PC-9 (cell line): ENCODE data around the gene KCNJ5. TPM values are rescaled to one million over a fixed set of nuclear protein-coding genes. Genes with fewer than 3 reads are reported as not detected.

ENCODE experiments used
- BruUV-seq: library from RNA; stranded (reverse); fragments of 400-500 nt; replicated peaks from 2 replicates; lab custom pipeline; 2021; lab: Mats Ljungman, UMichigan
- CTCF ChIA-PET: fragments of 300-600 bp; sonication (Branson Sonifier 250); formaldehyde crosslinking; loops from one replicate; lab custom pipeline; 2022; ENCODE audit warnings: antibody characterized with exemption; lab: Charles Lee
- POLR2A ChIA-PET: fragments of 300-600 bp; sonication (Branson Sonifier 250); formaldehyde crosslinking; loops from one replicate; lab custom pipeline; 2022; ENCODE audit warnings: antibody characterized with exemption; ENCODE audit not compliant: unreplicated experiment; lab: Charles Lee
- DNase-seq, 2 experiments: peaks; one replicate each; pipeline versions ENCODE4 v3.0.0 to v3.0.0-alpha.2; 2015 to 2022; ENCODE audit warnings: mixed read lengths in 1 of 2
- H2AFZ ChIP-seq: fragments of 200-600 bp; sonication (generic); 2 replicates; pipeline ENCODE4 v1.8.1; 2017; ENCODE audit warnings: antibody characterized with exemption
- H3F3A ChIP-seq: fragments of 200-600 bp; sonication (generic); 2 replicates; pipeline ENCODE4 v1.8.1; 2017; ENCODE audit warnings: antibody characterized with exemption, mild to moderate bottlenecking, low read depth; ENCODE audit not compliant: insufficient read depth
- H3K27ac ChIP-seq: fragments of 200-600 bp; sonication (generic); 2 replicates; pipeline ENCODE4 v1.6.1; 2016; ENCODE audit warnings: mixed run types
- H3K27me3 ChIP-seq: fragments of 200-600 bp; sonication (generic); 2 replicates; pipeline ENCODE4 v1.6.1; 2016; ENCODE audit warnings: low read depth, mixed run types; ENCODE audit not compliant: insufficient read depth
- H3K36me3 ChIP-seq: fragments of 200-600 bp; sonication (generic); 2 replicates; pipeline ENCODE4 v1.6.1; 2016; ENCODE audit warnings: low read depth, mixed run types
- H3K4me1 ChIP-seq: fragments of 200-600 bp; sonication (generic); replicated peaks from 2 replicates; pipeline ENCODE4 v1.6.1; 2016; ENCODE audit warnings: mixed run types; ENCODE audit not compliant: insufficient read depth
- H3K4me2 ChIP-seq: fragments of 200-600 bp; sonication (generic); 2 replicates; pipeline ENCODE4 v1.6.1; 2017; ENCODE audit warnings: mixed run types
- H3K4me3 ChIP-seq: fragments of 200-600 bp; sonication (generic); 2 replicates; pipeline ENCODE4 v1.6.1; 2016; ENCODE audit warnings: mixed run types
- H3K79me2 ChIP-seq: fragments of 200-600 bp; sonication (generic); 2 replicates; pipeline ENCODE4 v1.6.1; 2017; ENCODE audit warnings: low read depth, mixed run types
- H3K9me2 ChIP-seq: fragments of 200-600 bp; sonication (generic); 2 replicates; pipeline ENCODE4 v1.8.1; 2017; ENCODE audit warnings: mild to moderate bottlenecking; ENCODE audit not compliant: insufficient read depth
- H3K9me3 ChIP-seq: fragments of 200-600 bp; sonication (generic); 2 replicates; pipeline ENCODE4 v1.8.1; 2016; ENCODE audit warnings: low read depth; ENCODE audit not compliant: insufficient read depth
- H4K20me1 ChIP-seq: fragments of 200-600 bp; sonication (generic); 2 replicates; pipeline ENCODE4 v1.8.1; 2017; ENCODE audit not compliant: insufficient read depth
- EZH2 ChIP-seq: fragments of 200-600 bp; sonication (generic); IDR thresholded peaks from 2 replicates; pipeline ENCODE4 v1.8.0; 2017; ENCODE audit warnings: antibody characterized with exemption, low read depth
- intact Hi-C: fragments of 100-400 bp; cut with micrococcal nuclease; formaldehyde crosslinking; loops from one replicate; pipeline ENCODE4 v1.10.0; 2022; ENCODE audit not compliant: unreplicated experiment
- total RNA-seq: library from RNA; stranded (reverse); gene quantifications from 2 replicates; pipeline ENCODE4 v1.2.3, GENCODE V29; 2021
- TF ChIP-seq, protein P1 (sequence below): fragments of 200-600 bp; sonication (generic); conservative IDR thresholded peaks from 2 replicates; pipeline ENCODE4 v1.6.1; 2017; ENCODE audit warnings: mixed run types, antibody characterized with exemption, mild to moderate bottlenecking, moderate library complexity

KCNJ5 gene
- total RNA-seq, 1 experiment from 2014 or later, result 0.11 TPM

DNA sequence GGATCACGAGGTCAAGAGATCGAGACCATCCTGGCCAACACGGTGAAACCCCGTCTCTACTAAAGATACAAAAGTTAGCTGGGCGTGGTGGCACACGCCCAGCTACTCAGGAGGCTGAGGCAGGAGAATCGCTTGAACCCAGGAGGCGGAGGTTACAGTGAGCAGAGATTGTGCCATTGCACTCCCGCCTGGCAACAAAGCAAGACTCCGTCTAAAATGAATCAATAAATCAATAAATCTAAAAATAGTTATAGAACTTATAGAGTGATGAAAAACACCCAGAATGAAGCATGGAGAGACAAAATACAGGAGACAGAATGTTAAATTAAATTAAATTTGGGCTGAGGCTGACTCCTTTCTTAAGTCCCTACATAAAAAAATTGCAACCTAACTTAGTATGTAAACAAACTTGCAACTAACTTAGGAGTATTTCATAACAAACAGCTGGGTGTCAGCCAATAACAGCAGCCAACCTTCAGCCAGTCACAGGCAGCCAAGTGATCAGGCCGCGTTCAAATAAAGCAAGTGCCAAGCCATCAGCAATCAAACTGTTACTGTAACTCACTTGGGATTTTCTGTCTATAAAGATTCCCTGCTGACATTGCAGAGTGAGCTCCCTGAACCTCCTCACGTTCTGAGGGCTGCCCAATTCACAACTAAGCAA, 58.8 kb downstream of the KCNJ5 start:
- POLR2A ChIA-PET, result no interaction called here
- no peaks in the 10 kb centered on the region for H3K27me3 ChIP-seq
- no peaks in the 10 kb centered on the region for H3K9me2 ChIP-seq
- no peaks in the 10 kb centered on the region for H3K9me3 ChIP-seq
- BruUV-seq, result no TSS peak
- intact Hi-C loops, result no loop called here
- H4K20me1 ChIP-seq, result no peaks in the 10 kb centered on the region
- H3K27ac ChIP-seq, result no peak overlapping the region
- no peaks in the 10 kb centered on the region for H3K79me2 ChIP-seq
- no peak overlapping the region for H2AFZ ChIP-seq
- DNase-seq, result no peak
- CTCF ChIA-PET, result no interaction called here
- TF ChIP-seq, protein P1, sequence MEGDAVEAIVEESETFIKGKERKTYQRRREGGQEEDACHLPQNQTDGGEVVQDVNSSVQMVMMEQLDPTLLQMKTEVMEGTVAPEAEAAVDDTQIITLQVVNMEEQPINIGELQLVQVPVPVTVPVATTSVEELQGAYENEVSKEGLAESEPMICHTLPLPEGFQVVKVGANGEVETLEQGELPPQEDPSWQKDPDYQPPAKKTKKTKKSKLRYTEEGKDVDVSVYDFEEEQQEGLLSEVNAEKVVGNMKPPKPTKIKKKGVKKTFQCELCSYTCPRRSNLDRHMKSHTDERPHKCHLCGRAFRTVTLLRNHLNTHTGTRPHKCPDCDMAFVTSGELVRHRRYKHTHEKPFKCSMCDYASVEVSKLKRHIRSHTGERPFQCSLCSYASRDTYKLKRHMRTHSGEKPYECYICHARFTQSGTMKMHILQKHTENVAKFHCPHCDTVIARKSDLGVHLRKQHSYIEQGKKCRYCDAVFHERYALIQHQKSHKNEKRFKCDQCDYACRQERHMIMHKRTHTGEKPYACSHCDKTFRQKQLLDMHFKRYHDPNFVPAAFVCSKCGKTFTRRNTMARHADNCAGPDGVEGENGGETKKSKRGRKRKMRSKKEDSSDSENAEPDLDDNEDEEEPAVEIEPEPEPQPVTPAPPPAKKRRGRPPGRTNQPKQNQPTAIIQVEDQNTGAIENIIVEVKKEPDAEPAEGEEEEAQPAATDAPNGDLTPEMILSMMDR, result no peak
- H3K36me3 ChIP-seq, result no peaks in the 10 kb centered on the region
- H3K4me1 ChIP-seq, result no peaks in the 10 kb centered on the region
- no peaks in the 10 kb centered on the region for H3F3A ChIP-seq
- no peak overlapping the region for H3K4me2 ChIP-seq
- no peak overlapping the region for H3K4me3 ChIP-seq

DNA sequence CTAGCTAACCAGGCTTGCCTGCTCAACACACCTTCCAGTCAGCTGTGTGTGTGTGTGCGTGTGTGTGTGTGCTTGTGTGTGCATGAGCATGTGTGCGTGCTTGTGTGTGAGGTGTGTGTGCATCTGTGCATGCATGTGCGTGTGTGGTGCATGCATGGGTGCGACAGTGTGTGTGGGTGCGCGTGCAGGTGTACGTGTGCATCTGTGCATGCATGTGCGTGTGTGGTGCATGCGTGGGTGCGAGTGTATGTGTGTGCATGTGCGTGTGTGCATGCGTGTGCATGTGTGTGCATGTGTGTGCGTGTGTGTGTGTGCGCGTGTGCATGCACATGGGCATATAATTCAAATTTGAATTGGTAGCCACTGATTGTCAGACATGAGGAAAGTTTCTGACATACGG, 62.0 kb downstream of the KCNJ5 start:
- H3K27me3 ChIP-seq, result no peaks in the 10 kb centered on the region
- H3K27ac ChIP-seq, result no peak overlapping the region
- no peaks in the 10 kb centered on the region for H3K79me2 ChIP-seq
- TF ChIP-seq EZH2, result no peak
- TF ChIP-seq, protein P1, result no peak
- no peaks in the 10 kb centered on the region for H4K20me1 ChIP-seq
- CTCF ChIA-PET, result no interaction called here
- no peak overlapping the region for H3K4me3 ChIP-seq
- no peak for DNase-seq
- H3K9me2 ChIP-seq, result no peaks in the 10 kb centered on the region
- no peak overlapping the region for H3K4me2 ChIP-seq
- no peaks in the 10 kb centered on the region for H3F3A ChIP-seq
- intact Hi-C loops, result no loop called here
- BruUV-seq, result no TSS peak
- no peaks in the 10 kb centered on the region for H3K9me3 ChIP-seq
- no peaks in the 10 kb centered on the region for H3K4me1 ChIP-seq
- no peak overlapping the region for H2AFZ ChIP-seq
- no peaks in the 10 kb centered on the region for H3K36me3 ChIP-seq
- POLR2A ChIA-PET, result no interaction called here

DNA sequence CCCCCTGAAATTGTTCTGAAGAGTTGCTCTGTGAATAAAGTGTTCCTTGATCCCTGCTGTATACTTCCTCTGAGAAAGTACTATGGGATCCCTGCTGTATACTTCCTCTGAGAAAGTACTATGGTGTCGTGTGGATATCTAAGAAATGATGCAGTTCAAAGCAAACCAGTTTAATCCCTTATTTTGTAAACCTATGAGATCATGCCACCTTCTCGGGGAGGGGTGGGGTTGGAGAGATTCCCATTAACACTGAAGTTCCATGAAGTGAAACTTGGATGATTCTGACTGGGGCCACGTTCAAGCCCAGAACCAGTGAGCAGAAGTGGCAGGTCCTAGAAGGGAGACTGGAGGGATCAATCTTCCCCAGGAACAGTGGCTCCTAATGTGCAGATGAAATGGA, 64.5 kb downstream of the KCNJ5 start:
- no peaks in the 10 kb centered on the region for H3K9me2 ChIP-seq
- CTCF ChIA-PET, result interaction anchor here (0.7 to 1.4 kb wide), 2 partner anchors 67 to 107 kb away, joined by 3 read pairs; no protein-coding TSS in a partner anchor
- H3K4me1 ChIP-seq, result no peaks in the 10 kb centered on the region
- H3F3A ChIP-seq, result no peaks in the 10 kb centered on the region
- H3K27ac ChIP-seq, result no peak overlapping the region
- no peak for DNase-seq
- TF ChIP-seq, protein P1, result no peak
- no peak for TF ChIP-seq EZH2
- no peak overlapping the region for H3K4me2 ChIP-seq
- H4K20me1 ChIP-seq, result no peaks in the 10 kb centered on the region
- no peaks in the 10 kb centered on the region for H3K9me3 ChIP-seq
- H3K4me3 ChIP-seq, result no peak overlapping the region
- H3K27me3 ChIP-seq, result no peaks in the 10 kb centered on the region
- H3K79me2 ChIP-seq, result no peaks in the 10 kb centered on the region
- intact Hi-C loops, result loop anchor here (1.0 to 5.0 kb wide), 5 partner anchors 71 to 923 kb away; no protein-coding TSS in a partner anchor
- no peak overlapping the region for H2AFZ ChIP-seq
- POLR2A ChIA-PET, result no interaction called here
- no peaks in the 10 kb centered on the region for H3K36me3 ChIP-seq
- no TSS peak for BruUV-seq
